ENCODE measurements around the gene EFNA2.

EFNA2 gene

GRCh38 chr19:1295169-1296012, 9.7 kb downstream of the EFNA2 start:
- in situ Hi-C loops (cut with HindIII; ENCODE audit: low sequenced_read_pairs), result no loop called here
- no peak overlapping the region for H3K4me3 ChIP-seq (ENCODE audit: low read depth, low read length)

GRCh38 chr19:1296078-1296477, 10.4 kb downstream of the EFNA2 start:
- no peak for DNase-seq (ENCODE audit: low read depth, low spot score)
- no peak overlapping the region for H3K4me3 ChIP-seq (ENCODE audit: low read depth, low read length)
- no peak for TF ChIP-seq CTCF (IDR thresholded peaks at IDR 0.05; ENCODE audit: low read depth, low read length)
- in situ Hi-C loops (cut with HindIII; ENCODE audit: low sequenced_read_pairs), result no loop called here

More at GRCh38 chr19:1295169-1296012, 9.7 kb downstream of the EFNA2 start:
- DNase-seq (ENCODE audit: low read depth, low spot score), result no peak
- TF ChIP-seq CTCF (IDR thresholded peaks at IDR 0.05; ENCODE audit: low read depth, low read length), result no peak

DNA sequence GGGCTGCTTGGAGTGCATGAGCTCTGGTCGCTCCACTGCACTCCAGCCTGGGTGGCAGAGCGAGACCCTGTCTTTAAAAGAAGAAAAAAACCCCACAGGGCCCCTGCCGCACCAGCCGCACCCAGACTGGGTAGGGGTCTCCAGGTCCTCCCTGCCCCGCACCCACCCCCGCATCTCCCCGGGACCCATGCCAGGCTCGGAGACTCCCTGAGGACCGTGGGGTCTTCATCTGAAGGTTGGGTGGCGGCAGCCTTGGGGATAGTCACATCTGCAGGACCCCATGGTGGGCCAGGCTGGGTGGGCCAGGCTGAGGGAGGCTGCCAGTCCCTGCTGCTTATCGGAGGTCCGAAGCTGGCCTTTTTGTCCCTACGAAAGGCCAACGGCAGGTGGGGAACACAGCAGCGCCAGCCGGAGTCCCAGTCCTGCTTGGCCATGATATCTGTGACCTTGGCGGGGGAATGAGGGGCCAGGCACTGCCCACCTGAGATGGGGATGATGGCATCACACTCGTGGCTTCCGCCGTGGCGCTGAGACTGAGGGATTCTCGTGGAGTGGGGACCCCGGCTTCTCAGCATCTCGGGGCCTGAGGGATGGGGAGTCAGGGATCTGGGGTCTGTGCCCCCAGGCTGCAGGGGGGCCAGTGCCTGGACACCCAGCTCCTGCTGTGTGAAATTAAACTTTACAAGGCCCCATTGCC, 11.1 kb downstream of the EFNA2 start:
- in situ Hi-C loops (cut with HindIII; ENCODE audit: low sequenced_read_pairs), result no loop called here
- no peak for TF ChIP-seq CTCF (IDR thresholded peaks at IDR 0.05; ENCODE audit: low read depth, low read length)
- H3K4me3 ChIP-seq (ENCODE audit: low read depth, low read length), result no peak overlapping the region
- DNase-seq (ENCODE audit: low read depth, low spot score), result no peak

DNA sequence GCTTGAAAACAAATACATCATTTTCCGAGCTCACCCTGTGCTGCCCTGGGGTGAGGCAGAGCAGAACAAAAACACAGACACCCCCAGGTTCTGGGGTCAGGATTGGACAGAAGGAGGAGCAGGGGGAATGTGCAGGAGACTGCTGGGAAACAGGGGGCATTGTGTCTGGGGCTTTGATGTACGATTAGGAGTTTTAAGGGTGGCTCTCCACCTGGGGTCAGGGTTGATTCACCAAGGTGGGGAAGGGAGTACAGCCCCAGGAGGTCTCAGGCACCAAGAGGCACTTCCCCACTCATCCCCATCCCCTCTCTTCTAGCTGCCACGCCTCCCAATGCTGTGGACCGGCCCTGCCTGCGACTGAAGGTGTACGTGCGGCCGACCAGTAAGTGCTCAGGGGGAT, 12.6 kb downstream of the EFNA2 start:
- no peak overlapping the region for H3K4me3 ChIP-seq (ENCODE audit: low read depth, low read length)
- in situ Hi-C loops (cut with HindIII; ENCODE audit: low sequenced_read_pairs), result no loop called here
- no peak for TF ChIP-seq CTCF (IDR thresholded peaks at IDR 0.05; ENCODE audit: low read depth, low read length)
- DNase-seq (ENCODE audit: low read depth, low spot score), result no peak

DNA sequence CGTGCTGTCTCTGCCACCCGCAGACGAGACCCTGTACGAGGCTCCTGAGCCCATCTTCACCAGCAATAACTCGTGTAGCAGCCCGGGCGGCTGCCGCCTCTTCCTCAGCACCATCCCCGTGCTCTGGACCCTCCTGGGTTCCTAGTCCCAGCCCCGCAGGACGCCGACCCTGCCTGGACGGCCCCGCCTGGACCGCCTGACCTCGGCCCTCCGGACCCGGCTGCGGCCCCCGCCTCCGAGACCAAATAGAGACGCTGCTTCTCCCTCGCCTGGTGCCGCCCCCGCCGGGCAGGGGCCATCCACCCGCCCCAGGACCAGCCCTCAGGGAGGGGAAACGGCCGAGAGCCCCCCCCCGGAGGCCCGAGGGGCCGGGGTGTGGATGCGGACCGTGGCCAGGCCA, 14.1 kb downstream of the EFNA2 start:
- in situ Hi-C loops (cut with HindIII; ENCODE audit: low sequenced_read_pairs), result no loop called here
- DNase-seq (ENCODE audit: low read depth, low spot score), result no peak
- no peak overlapping the region for H3K4me3 ChIP-seq (ENCODE audit: low read depth, low read length)
- no peak for TF ChIP-seq CTCF (IDR thresholded peaks at IDR 0.05; ENCODE audit: low read depth, low read length)

GRCh38 chr19:1300744-1301490, 15.2 kb downstream of the EFNA2 start:
- DNase-seq (ENCODE audit: low read depth, low spot score), result no peak
- in situ Hi-C loops (cut with HindIII; ENCODE audit: low sequenced_read_pairs), result no loop called here
- no peak for TF ChIP-seq CTCF (IDR thresholded peaks at IDR 0.05; ENCODE audit: low read depth, low read length)
- no peak overlapping the region for H3K4me3 ChIP-seq (ENCODE audit: low read depth, low read length)
